Measurements from ENCODE around the gene PLCH1. TPM values are rescaled to one million over a fixed set of nuclear protein-coding genes. Genes with fewer than 3 reads are reported as not detected.
A peak's percentile ranks its signal among the peaks of the same experiment; 100 is the strongest.

The PLCH1 gene
- total RNA-seq, 1 experiment from 2014 or later = 0.12 TPM

GRCh38 chr3:155446366-155446765 is 298.5 kb downstream of the PLCH1 start:
- TF ChIP-seq CTCF (IDR thresholded peaks at IDR 0.05; ENCODE audit: unreplicated experiment) = no peak
- intact Hi-C loops (cut with micrococcal nuclease) = no loop called here
- no peaks in the 10 kb centered on the region for H3K27me3 Mint-ChIP-seq (ENCODE audit: insufficient read depth, unreplicated experiment)
- H3K4me3 Mint-ChIP-seq (ENCODE audit: unreplicated experiment) = no peak overlapping the region
- no peaks in the 10 kb centered on the region for H3K9me3 Mint-ChIP-seq (ENCODE audit: unreplicated experiment)
- H3K27ac Mint-ChIP-seq (ENCODE audit: low read depth, unreplicated experiment) = no peak overlapping the region
- H3K4me1 Mint-ChIP-seq (ENCODE audit: insufficient read depth, unreplicated experiment) = no peaks in the 10 kb centered on the region
- POLR2A ChIA-PET = interaction anchor here (0.6 kb wide), 1 partner anchor 683 kb away, joined by 3 read pairs; no protein-coding TSS in a partner anchor
- H3K36me3 Mint-ChIP-seq (ENCODE audit: insufficient read depth, unreplicated experiment) = no peaks in the 10 kb centered on the region
- no peak for DNase-seq (ENCODE audit: unreplicated experiment)
- CTCF ChIA-PET = interaction anchor here (0.6 kb wide), 1 partner anchor 94 kb away, joined by 3 read pairs; no protein-coding TSS in a partner anchor
- BruUV-seq (replicated peaks) = no TSS peak

GRCh38 chr3:155444771-155445170 is 300.1 kb downstream of the PLCH1 start:
- ChIA-PET CTCF (interaction anchor here (0.6 kb wide), 1 partner anchor 362 kb away, joined by 4 read pairs; the partner anchor contains the start of gene C3orf33), POLR2A (no interaction called here)
- Mint-ChIP-seq H3K4me3 (ENCODE audit: unreplicated experiment) (no peak overlapping the region), H3K9me3 (ENCODE audit: unreplicated experiment) (no peaks in the 10 kb centered on the region), H3K27ac (ENCODE audit: low read depth, unreplicated experiment) (peak overlapping the region; percentile 17), H3K36me3 (ENCODE audit: insufficient read depth, unreplicated experiment) (no peaks in the 10 kb centered on the region), H3K27me3 (ENCODE audit: insufficient read depth, unreplicated experiment) (no peaks in the 10 kb centered on the region), H3K4me1 (ENCODE audit: insufficient read depth, unreplicated experiment) (no peaks in the 10 kb centered on the region)
- BruUV-seq (replicated peaks) = no TSS peak
- DNase-seq (ENCODE audit: unreplicated experiment) = no peak
- TF ChIP-seq CTCF (IDR thresholded peaks at IDR 0.05; ENCODE audit: unreplicated experiment) = no peak
- intact Hi-C loops (cut with micrococcal nuclease) = no loop called here

- Mint-ChIP-seq H3K36me3 (ENCODE audit: insufficient read depth, unreplicated experiment) (no peaks in the 10 kb centered on the region), H3K4me3 (ENCODE audit: unreplicated experiment) (no peak overlapping the region), H3K27ac (ENCODE audit: low read depth, unreplicated experiment) (no peak overlapping the region), H3K27me3 (ENCODE audit: insufficient read depth, unreplicated experiment) (no peaks in the 10 kb centered on the region), H3K9me3 (ENCODE audit: unreplicated experiment) (no peaks in the 10 kb centered on the region), H3K4me1 (ENCODE audit: insufficient read depth, unreplicated experiment) (no peaks in the 10 kb centered on the region)
- intact Hi-C loops (cut with micrococcal nuclease) = no loop called here
- no peak for DNase-seq (ENCODE audit: unreplicated experiment)
- no peak for TF ChIP-seq CTCF (IDR thresholded peaks at IDR 0.05; ENCODE audit: unreplicated experiment)
- POLR2A ChIA-PET = no interaction called here
- CTCF ChIA-PET = no interaction called here
- BruUV-seq (replicated peaks) = no TSS peak
These were observed 301.1 kb downstream of the PLCH1 start for GRCh38 chr3:155443815-155444214.

GRCh38 chr3:155442072-155442471 is 302.8 kb downstream of the PLCH1 start:
- intact Hi-C loops (cut with micrococcal nuclease) = no loop called here
- no peak overlapping the region for H3K4me3 Mint-ChIP-seq (ENCODE audit: unreplicated experiment)
- no peaks in the 10 kb centered on the region for H3K9me3 Mint-ChIP-seq (ENCODE audit: unreplicated experiment)
- H3K27ac Mint-ChIP-seq (ENCODE audit: low read depth, unreplicated experiment) = no peak overlapping the region
- ChIA-PET POLR2A (no interaction called here), CTCF (no interaction called here)
- H3K27me3 Mint-ChIP-seq (ENCODE audit: insufficient read depth, unreplicated experiment) = no peaks in the 10 kb centered on the region
- H3K36me3 Mint-ChIP-seq (ENCODE audit: insufficient read depth, unreplicated experiment) = peaks cover 6% of the 10 kb centered on the region
- no TSS peak for BruUV-seq (replicated peaks)
- no peak for TF ChIP-seq CTCF (IDR thresholded peaks at IDR 0.05; ENCODE audit: unreplicated experiment)
- no peaks in the 10 kb centered on the region for H3K4me1 Mint-ChIP-seq (ENCODE audit: insufficient read depth, unreplicated experiment)
- no peak for DNase-seq (ENCODE audit: unreplicated experiment)
